ENCODE data around the gene PCDH17.

PCDH17 gene

GRCh38 chr13:57641051-57641450 is 9.5 kb downstream of the PCDH17 start:
- no peak for TF ChIP-seq EZH2phosphoT487 (IDR thresholded peaks at IDR 0.05; ENCODE audit: low read depth)
- no peak overlapping the region for H2AFZ ChIP-seq (ENCODE audit: low read depth, low read length)

DNA sequence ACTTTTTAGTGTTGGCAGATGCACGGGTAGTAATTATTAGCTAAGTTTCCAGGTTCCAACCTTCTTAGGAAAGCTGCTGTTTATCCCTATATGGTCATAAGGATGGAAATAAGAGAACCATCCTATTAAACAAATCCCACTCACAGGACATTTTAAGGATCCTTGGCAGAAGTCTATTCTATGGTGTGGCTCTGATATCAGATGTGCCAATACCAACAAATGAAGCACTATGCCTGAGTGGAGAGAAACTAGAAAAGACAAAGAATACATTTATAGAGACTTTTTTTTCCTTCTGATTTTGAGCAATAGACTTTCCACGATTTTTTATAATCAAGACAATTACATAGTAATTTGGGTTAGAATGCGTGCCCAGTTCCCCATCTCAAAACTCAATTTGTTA is 12.6 kb downstream of the PCDH17 start:
- no peaks in the 10 kb centered on the region for H3K4me1 ChIP-seq (ENCODE audit: low read length)
- H3K27me3 ChIP-seq (ENCODE audit: low read depth, low read length) = no peaks in the 10 kb centered on the region
- H3K4me2 ChIP-seq (ENCODE audit: low read length) = no peak overlapping the region
- no peak overlapping the region for H3K27ac ChIP-seq (ENCODE audit: low read length)
- no peaks in the 10 kb centered on the region for H4K20me1 ChIP-seq (ENCODE audit: insufficient read depth, low read length)
- H3K9ac ChIP-seq (ENCODE audit: low read length) = no peak overlapping the region
- TF ChIP-seq, protein P1, sequence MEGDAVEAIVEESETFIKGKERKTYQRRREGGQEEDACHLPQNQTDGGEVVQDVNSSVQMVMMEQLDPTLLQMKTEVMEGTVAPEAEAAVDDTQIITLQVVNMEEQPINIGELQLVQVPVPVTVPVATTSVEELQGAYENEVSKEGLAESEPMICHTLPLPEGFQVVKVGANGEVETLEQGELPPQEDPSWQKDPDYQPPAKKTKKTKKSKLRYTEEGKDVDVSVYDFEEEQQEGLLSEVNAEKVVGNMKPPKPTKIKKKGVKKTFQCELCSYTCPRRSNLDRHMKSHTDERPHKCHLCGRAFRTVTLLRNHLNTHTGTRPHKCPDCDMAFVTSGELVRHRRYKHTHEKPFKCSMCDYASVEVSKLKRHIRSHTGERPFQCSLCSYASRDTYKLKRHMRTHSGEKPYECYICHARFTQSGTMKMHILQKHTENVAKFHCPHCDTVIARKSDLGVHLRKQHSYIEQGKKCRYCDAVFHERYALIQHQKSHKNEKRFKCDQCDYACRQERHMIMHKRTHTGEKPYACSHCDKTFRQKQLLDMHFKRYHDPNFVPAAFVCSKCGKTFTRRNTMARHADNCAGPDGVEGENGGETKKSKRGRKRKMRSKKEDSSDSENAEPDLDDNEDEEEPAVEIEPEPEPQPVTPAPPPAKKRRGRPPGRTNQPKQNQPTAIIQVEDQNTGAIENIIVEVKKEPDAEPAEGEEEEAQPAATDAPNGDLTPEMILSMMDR (IDR thresholded peaks at IDR 0.05; ENCODE audit: low read depth, low read length) = no peak
- TF ChIP-seq EZH2phosphoT487 (IDR thresholded peaks at IDR 0.05; ENCODE audit: low read depth) = no peak
- no peaks in the 10 kb centered on the region for H3K36me3 ChIP-seq (replicated peaks; ENCODE audit: low read depth, low read length)
- H3K4me3 ChIP-seq (ENCODE audit: low read length) = no peak overlapping the region
- H3K79me2 ChIP-seq (ENCODE audit: low read length) = no peaks in the 10 kb centered on the region
- H2AFZ ChIP-seq (ENCODE audit: low read depth, low read length) = no peak overlapping the region
- H3K9me3 ChIP-seq (ENCODE audit: insufficient read depth, low read length) = no peaks in the 10 kb centered on the region

More at GRCh38 chr13:57641051-57641450, 9.5 kb downstream of the PCDH17 start:
- no peaks in the 10 kb centered on the region for H4K20me1 ChIP-seq (ENCODE audit: insufficient read depth, low read length)
- no peaks in the 10 kb centered on the region for H3K9me3 ChIP-seq (ENCODE audit: insufficient read depth, low read length)
- no peak overlapping the region for H3K4me3 ChIP-seq (ENCODE audit: low read length)
- no peaks in the 10 kb centered on the region for H3K27me3 ChIP-seq (ENCODE audit: low read depth, low read length)
- no peak overlapping the region for H3K9ac ChIP-seq (ENCODE audit: low read length)
- H3K36me3 ChIP-seq (replicated peaks; ENCODE audit: low read depth, low read length) = no peaks in the 10 kb centered on the region
- H3K4me1 ChIP-seq (ENCODE audit: low read length) = no peaks in the 10 kb centered on the region
- no peaks in the 10 kb centered on the region for H3K79me2 ChIP-seq (ENCODE audit: low read length)
- H3K4me2 ChIP-seq (ENCODE audit: low read length) = no peak overlapping the region
- no peak overlapping the region for H3K27ac ChIP-seq (ENCODE audit: low read length)

DNA sequence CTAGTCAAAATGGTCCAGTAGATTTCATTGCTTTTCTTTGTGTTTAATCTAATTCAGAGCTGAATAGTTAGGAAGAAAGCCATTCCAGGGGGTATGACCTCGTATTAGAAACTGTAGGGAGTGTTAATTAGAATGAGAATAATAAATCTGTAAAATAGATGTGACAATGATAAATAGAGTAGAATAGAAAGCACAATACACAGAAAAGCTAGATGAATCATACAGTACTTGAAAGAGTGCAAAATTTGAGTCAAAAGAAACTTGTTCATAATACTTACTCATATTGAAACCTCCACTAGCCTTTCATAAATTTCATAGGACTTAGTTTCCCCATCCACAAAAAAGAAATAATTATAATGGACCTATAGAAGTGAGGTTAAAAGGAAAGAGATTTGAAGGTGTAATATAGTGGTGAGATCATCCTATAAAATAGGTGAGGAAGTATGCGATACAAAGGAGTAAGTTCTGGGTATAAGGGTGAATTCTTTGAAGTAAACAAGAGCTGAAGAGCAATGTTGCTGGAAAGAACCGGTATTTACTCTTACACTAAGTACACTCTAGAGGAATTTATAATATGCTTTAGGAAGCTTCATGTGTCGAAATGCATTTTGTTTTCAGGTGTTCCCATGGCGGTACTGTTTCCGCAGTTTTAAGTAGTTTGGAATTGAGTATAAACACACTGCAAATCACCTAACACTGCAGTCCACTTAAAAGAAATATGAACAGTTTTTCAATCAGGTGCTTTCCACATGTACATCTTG is 21.9 kb downstream of the PCDH17 start:
- TF ChIP-seq, protein P1 (IDR thresholded peaks at IDR 0.05; ENCODE audit: low read depth, low read length) = no peak
- no peak for TF ChIP-seq EZH2phosphoT487 (IDR thresholded peaks at IDR 0.05; ENCODE audit: low read depth)
- no peak overlapping the region for H3K27ac ChIP-seq (ENCODE audit: low read length)
- no peak overlapping the region for H3K4me2 ChIP-seq (ENCODE audit: low read length)
- no peak overlapping the region for H3K4me3 ChIP-seq (ENCODE audit: low read length)
- no peaks in the 10 kb centered on the region for H3K36me3 ChIP-seq (replicated peaks; ENCODE audit: low read depth, low read length)
- no peak overlapping the region for H3K9ac ChIP-seq (ENCODE audit: low read length)
- no peaks in the 10 kb centered on the region for H3K79me2 ChIP-seq (ENCODE audit: low read length)
- no peaks in the 10 kb centered on the region for H3K9me3 ChIP-seq (ENCODE audit: insufficient read depth, low read length)
- no peaks in the 10 kb centered on the region for H3K27me3 ChIP-seq (ENCODE audit: low read depth, low read length)
- no peaks in the 10 kb centered on the region for H4K20me1 ChIP-seq (ENCODE audit: insufficient read depth, low read length)
- peaks cover 5% of the 10 kb centered on the region; the same call in 1 of the 2 replicates for H3K4me1 ChIP-seq (ENCODE audit: low read length)
- H2AFZ ChIP-seq (ENCODE audit: low read depth, low read length) = no peak overlapping the region

- H3K4me3 ChIP-seq (ENCODE audit: low read length) = no peak overlapping the region
- H3K4me1 ChIP-seq (ENCODE audit: low read length) = no peaks in the 10 kb centered on the region
- H3K27me3 ChIP-seq (ENCODE audit: low read depth, low read length) = no peaks in the 10 kb centered on the region
- H3K9me3 ChIP-seq (ENCODE audit: insufficient read depth, low read length) = no peaks in the 10 kb centered on the region
- H4K20me1 ChIP-seq (ENCODE audit: insufficient read depth, low read length) = no peaks in the 10 kb centered on the region
- no peak overlapping the region for H3K27ac ChIP-seq (ENCODE audit: low read length)
- H2AFZ ChIP-seq (ENCODE audit: low read depth, low read length) = no peak overlapping the region; the same call in 1 of the 2 replicates
- H3K9ac ChIP-seq (ENCODE audit: low read length) = no peak overlapping the region
- H3K4me2 ChIP-seq (ENCODE audit: low read length) = no peak overlapping the region
- no peaks in the 10 kb centered on the region for H3K36me3 ChIP-seq (replicated peaks; ENCODE audit: low read depth, low read length)
- TF ChIP-seq EZH2phosphoT487 (IDR thresholded peaks at IDR 0.05; ENCODE audit: low read depth) = no peak
- TF ChIP-seq, protein P1 (IDR thresholded peaks at IDR 0.05; ENCODE audit: low read depth, low read length) = no peak
- H3K79me2 ChIP-seq (ENCODE audit: low read length) = no peaks in the 10 kb centered on the region
Observed at GRCh38 chr13:57665481-57665880, 33.9 kb downstream of the PCDH17 start.

Measured in OCI-LY3 (cell line).